TTC549 (cell line): ENCODE measurements around the gene TC2N.
"Not testable (repeated sequence)": the region's sequence is repeated elsewhere in the genome, so short reads cannot be mapped to it uniquely, and the experiment has no call there.

Source experiments
- FAIRE-seq: peaks from 2 replicates; lab custom pipeline; 2012; peaks lifted over from hg19 to GRCh38; lab: Jason Lieb, UNC

TC2N gene

DNA sequence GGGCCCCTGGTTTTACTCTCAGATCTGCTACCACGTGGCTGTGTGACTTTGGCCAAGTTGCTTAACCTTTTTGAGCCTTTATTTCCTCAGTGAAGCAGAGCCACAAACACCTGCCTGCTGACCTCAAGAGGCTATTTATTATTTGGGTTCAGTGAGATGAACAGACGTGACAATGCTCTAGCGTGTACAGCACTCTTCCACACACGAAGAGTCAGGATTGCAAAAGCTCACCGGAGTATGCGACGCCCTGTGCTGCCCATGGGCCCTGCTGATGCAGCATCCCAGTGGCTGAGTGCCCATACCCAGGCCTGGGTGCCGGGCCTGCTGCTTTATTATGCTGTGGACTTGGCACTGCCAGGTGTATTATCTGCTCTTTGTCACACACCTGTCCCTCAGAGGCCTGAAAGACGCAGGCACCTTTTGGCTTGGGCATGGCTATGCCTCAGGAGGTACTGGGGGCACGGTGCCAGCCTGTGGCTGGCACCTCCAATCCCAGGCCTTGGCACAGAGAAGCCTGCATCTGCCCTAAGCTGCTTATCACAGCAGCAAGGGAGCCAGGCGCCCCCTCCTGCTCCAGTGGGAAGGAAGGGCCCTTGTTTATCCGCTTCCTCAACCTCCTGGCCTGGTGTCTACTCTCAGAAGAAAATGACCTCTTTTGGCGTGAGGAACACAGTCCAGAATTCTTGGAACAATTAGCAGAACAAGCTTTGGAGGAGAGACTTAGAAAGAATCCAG is 22.3 kb upstream of the TC2N start:
- no peak for FAIRE-seq

DNA sequence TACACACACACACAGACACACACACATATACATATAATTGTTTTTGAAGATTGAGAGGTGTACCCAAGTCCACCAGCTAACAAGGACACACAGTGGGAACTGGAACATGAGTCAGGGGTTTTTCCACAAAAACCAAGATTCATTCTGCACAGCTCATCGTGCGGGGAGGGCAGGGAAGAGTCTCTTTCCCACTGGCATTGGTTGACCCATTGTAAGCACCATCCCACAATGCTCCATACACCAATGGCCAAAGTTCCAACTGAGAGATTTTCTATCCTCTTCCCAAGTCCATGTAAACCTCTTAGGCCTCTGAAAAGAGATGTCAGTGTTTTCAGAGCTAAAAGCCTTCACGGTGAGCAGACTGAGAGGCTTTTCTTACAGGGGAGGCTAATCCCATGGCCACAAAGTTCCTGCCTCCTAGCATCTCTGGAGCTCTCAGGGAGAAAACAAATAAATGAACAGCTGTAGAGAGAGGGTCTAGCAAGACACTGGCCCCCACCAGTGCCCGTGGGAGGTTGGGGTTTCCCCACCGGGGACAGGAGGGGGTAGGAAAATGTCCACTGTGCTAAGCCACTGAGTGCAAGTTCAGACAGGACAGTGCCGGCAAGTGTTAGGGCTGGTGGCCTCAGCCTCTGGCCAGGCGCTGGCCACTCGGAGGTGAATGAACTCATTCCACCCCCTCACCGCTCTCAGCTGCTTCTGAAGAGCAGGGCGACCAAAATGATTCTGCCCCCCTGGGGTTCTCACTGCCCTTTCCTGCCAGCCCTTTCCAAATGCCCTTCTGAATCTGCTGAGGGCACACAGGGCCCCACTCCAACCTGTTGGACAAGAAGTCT is 21.5 kb upstream of the TC2N start:
- FAIRE-seq, result no peak

- FAIRE-seq, result no peak
These were observed 19.6 kb upstream of the TC2N start for GRCh38 chr14:91886961-91887360.

DNA sequence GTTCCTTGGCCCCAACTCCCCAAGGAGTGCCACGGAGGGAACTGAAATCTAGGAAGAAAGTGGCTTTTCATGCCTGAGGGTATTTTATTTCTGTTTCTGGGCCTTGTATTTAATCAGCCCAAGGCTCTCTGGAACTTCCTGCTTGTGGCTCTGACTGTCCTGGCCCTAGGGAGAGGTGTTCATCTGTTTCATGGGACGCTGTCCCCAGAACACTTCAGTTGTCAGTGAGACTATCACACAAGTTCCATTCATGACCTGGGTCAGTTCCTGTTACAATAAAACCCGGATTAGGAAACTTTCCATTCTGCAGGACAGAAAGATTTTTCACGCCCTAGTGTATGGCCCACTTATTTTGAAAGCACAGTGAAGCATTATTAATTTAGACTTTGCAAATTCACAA is 18.5 kb upstream of the TC2N start:
- no peak for FAIRE-seq

- no peak for FAIRE-seq
These were observed 17.9 kb upstream of the TC2N start for GRCh38 chr14:91885113-91885712.

GRCh38 chr14:91884664-91885063 is 17.3 kb upstream of the TC2N start:
- FAIRE-seq, result no peak

- no peak for FAIRE-seq
These were observed 16.4 kb upstream of the TC2N start for GRCh38 chr14:91883753-91884152.

DNA sequence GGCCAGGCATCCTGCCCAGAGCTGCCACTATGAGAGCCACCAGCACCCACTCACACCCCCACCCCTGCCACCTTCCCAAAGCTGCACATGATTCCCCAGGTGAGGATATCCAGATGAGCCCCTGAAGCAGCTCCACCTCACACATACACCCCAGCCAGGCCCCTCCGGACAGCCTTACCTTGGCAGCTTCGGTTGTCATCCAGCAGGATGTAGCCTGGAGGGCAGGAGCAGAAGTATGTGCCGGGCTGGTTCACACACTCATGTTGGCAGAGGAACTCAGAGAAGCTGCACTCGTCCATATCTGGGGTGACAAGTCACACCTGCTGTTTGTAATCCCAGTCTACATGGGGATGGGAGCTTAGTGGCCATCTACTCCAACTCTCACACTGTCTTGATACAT is 15.4 kb upstream of the TC2N start:
- FAIRE-seq, result no peak

- no peak for FAIRE-seq
These were observed 15.0 kb upstream of the TC2N start for GRCh38 chr14:91882369-91882768.

- no peak for FAIRE-seq
These were observed 11.9 kb upstream of the TC2N start for GRCh38 chr14:91879196-91879595.

DNA sequence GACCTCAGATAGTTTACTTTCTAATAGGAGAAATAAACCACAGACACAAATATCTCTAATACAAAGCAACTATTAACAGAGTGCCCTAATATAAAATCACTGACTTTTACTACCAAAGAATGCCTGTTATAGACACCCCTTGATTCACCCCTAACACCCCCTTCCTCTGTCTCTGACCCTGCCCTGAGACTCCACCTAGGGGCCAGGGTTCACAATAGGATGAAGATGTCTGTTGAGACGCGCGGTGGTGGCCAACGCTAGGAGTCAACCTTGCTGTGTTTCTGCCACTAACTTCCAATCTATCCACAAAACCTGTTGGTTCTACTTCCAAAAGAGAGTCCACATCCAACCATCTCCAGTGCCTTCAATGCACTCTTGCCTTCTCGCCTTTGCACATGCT is 10.9 kb upstream of the TC2N start:
- FAIRE-seq, result no peak

DNA sequence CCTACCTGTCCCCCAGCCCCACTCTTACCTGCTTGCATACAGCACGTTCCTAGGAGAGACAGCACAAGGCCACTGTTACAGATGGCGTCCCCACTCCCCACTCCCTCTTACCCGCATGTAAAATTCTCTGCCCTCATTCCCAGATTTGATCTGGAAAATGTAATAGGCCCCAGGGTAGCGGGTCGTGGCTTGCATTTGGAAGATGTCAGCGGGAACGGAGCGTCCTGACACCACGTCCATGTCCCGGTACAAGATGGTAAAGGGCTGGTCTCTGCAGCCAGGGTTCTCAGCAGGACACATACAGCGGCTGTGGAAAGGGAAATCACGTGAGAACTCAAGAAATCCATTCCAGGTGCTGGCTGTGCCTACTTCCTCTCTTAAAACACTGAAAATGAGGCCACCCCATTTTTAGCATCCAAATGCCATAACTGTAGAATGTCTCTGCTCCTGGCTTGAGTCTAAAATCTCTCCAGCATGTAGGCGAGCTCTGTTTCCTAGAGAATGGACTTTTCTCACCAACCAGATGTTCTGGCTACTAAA is 10.1 kb upstream of the TC2N start:
- no peak for FAIRE-seq

DNA sequence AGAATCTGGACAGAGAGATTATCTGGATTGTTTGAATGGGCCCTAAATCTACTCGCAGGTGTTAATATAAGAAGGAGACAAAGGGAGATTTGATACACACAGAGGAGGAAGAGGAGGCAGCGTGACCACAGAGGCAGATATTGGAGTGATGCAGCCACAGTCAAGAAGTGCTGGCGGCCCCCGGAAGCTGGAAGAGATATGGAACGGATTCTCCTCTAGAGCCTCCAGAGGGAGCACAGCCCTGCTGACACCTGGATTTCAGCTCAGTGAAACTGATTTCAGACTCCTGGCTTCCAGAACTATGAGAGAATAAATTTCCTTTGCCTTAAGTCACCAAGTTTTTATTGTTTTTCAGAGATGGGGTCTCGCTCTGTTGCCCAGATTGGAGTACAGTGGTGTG is 9.2 kb upstream of the TC2N start:
- FAIRE-seq, result no peak

DNA sequence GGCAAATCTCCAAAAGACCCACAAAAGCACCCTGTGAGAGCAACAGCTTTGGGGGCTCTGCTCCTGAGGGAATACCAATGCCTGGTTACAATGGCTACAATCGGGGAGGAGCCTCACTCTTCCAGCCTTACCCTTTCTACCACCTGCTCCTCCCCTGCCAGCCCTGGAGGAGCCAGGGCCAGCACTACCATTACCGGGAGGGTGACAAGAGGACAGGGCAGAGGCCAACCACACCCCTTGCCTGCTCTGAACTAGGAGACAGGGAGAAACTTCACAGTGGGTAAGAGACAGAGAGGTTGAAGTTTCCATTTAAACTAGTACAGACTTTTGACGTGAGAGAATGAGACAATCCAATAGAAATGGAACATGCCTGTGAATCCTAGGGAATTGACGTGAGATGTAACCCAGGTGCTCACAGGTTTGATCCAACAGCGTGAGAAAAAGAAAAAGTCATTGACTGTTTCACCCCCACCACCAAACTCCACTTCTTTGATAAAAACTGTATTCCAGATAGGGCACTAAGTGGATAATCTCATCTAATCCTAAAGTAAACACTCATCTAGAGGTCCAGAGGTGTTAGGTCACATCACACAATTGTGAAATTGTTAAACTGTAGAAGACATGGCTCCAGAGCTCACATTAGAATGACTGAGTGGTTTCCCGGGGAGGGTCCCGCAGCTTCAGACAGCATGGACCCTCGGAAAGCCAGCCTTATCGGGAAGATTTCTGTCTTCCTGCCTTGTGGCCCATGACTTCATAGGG is 8.4 kb upstream of the TC2N start:
- FAIRE-seq, result no peak

- no peak for FAIRE-seq
These were observed 6.4 kb upstream of the TC2N start for GRCh38 chr14:91873471-91874415.

DNA sequence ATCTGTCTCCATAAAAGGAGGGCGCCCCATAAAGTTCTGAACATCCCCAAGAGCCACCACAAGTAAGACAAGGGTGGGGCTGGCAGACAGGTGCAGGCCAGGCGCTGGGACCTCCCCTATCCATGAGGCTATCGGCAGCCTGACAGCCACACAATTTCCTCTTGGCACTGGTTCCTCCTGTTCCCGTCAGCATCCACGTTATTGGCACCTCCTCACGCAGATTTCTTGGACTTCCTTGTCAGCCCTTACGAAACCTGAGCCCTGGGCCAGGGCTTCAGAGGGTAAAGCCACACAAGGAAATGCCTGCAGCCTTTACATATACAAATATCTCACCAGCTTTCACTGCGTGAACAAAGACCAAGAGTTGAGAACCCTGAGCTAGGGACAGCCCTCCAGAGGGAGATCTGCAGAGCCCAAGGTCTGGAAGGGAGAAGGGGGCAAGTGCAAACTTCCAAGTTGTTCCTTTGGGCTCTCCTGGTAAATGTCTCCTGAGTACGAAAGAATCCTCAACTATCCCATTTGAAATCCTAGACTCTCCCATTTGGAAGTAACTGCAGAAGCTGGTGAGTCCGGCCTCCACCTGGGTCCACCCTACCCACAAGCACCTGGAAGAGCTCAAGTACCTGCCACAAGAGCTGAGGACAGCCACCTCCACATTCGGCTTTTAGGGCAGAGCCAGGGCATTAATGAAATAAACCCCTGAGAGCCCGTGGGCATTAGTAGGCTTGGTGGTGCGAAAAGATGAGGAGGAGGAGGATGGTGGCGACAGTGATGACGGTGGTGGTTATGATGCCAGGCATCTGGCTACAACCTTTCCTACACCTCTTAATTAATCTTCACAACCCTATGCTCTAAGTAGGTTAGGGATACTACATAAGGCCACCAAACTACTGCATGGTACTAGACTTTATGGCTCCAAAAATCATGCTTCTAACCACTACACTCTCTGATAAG is 5.5 kb upstream of the TC2N start:
- FAIRE-seq, result no peak

GRCh38 chr14:91872011-91872501 is 4.7 kb upstream of the TC2N start:
- FAIRE-seq, result no peak

DNA sequence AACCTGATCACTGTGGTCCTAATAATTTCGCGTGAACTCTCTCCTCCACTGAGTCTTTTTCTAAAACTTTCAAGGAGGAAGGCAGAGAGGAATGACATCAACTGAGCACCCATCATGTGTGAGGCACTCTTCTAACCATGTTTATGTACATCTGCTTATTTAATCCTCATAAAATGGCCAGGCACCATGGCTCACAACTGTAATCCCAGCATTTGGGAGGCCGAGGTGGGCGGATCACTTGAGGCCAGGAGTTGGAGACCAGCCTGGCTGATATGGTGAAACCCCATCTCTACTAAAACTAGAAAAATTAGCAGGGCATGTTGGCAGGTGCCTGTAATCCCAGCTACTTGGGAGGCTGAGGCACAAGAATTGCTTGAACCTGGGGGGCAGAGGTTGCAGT is 4.1 kb upstream of the TC2N start:
- not testable (repeated sequence) for FAIRE-seq

GRCh38 chr14:91870890-91871289 is 3.6 kb upstream of the TC2N start:
- FAIRE-seq, result no peak

DNA sequence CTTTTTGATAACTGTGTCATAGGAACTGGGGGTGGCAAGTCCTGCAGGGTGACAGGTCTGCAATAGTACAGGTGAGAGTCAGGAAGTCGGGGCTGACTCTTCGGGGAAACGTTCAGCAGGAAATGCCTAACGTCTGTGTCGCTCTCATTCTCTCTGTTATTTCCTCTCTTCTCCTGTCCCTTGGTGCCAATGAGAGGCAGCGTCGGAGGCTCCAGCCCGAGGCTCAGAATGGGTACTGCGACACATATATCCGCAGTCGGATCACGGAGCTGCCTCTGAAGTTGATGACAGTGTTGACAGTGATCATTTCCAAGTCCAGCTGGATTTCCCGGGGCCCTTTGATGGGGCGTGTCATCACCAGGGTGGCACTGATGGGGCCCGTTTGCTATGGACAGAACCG is 2.7 kb upstream of the TC2N start:
- FAIRE-seq, result no peak
